IPS-15b (cell line): Measurements from ENCODE around the gene RCAN2.

Source experiments
- H3K27me3 ChIP-seq: one replicate; pipeline ENCODE4 v1.6.1; 2013; ENCODE audit warnings: low read length; ENCODE audit not compliant: control insufficient read depth, insufficient read depth
- H3K36me3 ChIP-seq: one replicate; pipeline ENCODE4 v1.6.1; 2013; ENCODE audit warnings: low read length; ENCODE audit not compliant: control insufficient read depth, insufficient read depth
- H3K4me1 ChIP-seq: one replicate; pipeline ENCODE4 v1.6.1; 2013; ENCODE audit warnings: mild to moderate bottlenecking, low read length; ENCODE audit not compliant: control insufficient read depth, insufficient read depth
- H3K4me3 ChIP-seq: one replicate; pipeline ENCODE4 v1.5.1; 2013; ENCODE audit warnings: low read depth, low read length
- H3K9ac ChIP-seq: one replicate; pipeline ENCODE4 v1.6.1; 2013; ENCODE audit warnings: low read depth, mild to moderate bottlenecking, low read length
- H3K9me3 ChIP-seq: one replicate; pipeline ENCODE4 v1.6.1; 2013; ENCODE audit warnings: mild to moderate bottlenecking, low read length; ENCODE audit not compliant: control insufficient read depth, insufficient read depth

The RCAN2 gene

GRCh38 chr6:46184114-46184513, 307.1 kb downstream of the RCAN2 start:
- no peaks in the 10 kb centered on the region for H3K27me3 ChIP-seq
- H3K4me3 ChIP-seq: no peak overlapping the region
- no peaks in the 10 kb centered on the region for H3K9me3 ChIP-seq
- H3K9ac ChIP-seq: no peak overlapping the region
- no peaks in the 10 kb centered on the region for H3K4me1 ChIP-seq
- H3K36me3 ChIP-seq: no peaks in the 10 kb centered on the region

DNA sequence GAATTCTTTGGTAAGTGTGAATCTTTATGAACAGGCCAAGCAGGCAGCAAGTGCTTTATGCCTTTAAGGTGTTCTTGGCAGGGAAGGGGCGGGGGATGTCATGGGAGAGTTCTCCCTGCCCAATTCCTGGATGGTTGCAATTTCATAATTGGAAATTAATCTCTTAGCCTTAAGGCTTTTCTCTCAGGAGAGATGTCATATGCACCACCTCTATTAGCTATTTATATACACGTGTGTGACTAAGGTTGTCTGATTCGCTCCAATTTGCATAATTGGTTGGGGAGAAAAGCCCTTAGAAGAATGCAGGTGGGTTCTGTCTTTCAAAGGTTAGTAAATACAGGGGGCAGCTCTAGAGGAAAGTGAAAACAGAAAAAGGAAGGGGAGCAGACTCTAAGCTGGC, 315.3 kb downstream of the RCAN2 start:
- Histone ChIP-seq H3K36me3 (no peaks in the 10 kb centered on the region), H3K9me3 (no peaks in the 10 kb centered on the region), H3K27me3 (no peaks in the 10 kb centered on the region), H3K4me3 (no peak overlapping the region), H3K4me1 (no peaks in the 10 kb centered on the region), H3K9ac (no peak overlapping the region)

DNA sequence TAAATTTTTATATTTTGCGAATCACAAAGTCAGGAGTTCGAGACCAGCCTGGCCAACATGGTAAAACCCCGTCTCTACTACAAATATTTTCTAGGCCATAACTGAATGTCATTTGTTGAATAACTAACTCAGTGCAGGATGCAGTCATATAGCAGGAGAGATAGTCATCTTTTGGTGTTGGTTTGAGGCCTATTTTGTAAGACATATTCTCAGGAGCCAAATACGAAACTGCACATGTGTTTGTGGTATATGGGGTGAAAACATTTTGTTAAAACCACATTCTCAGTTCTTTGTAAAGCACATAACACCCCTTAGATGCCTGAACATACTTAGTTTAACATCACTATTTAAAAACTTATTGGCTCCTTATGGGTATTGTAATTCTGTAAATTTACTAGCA, 315.8 kb downstream of the RCAN2 start:
- no peaks in the 10 kb centered on the region for H3K9me3 ChIP-seq
- H3K27me3 ChIP-seq: no peaks in the 10 kb centered on the region
- no peak overlapping the region for H3K4me3 ChIP-seq
- no peak overlapping the region for H3K9ac ChIP-seq
- no peaks in the 10 kb centered on the region for H3K4me1 ChIP-seq
- no peaks in the 10 kb centered on the region for H3K36me3 ChIP-seq

DNA sequence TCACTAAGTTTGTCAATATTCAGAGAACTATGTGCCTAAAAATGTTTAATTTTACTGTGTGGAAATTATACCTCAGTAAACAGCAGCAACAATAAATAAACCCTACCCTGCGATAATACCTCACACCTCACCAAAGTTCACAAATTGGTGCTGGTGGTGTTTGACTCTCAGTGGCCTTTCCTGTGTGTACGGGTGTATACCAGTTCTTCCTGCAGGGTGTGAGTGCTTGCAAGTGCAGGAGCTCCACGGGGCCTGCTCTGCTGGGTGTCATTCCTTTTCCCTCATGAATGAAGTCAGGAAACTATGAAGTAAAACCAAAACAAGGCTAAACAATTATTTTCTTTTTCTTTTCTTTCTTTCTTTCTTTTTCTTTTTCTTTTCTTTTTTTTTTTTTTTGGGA, 316.3 kb downstream of the RCAN2 start:
- Histone ChIP-seq H3K36me3 (no peaks in the 10 kb centered on the region), H3K4me1 (no peaks in the 10 kb centered on the region), H3K4me3 (no peak overlapping the region), H3K9ac (no peak overlapping the region), H3K27me3 (no peaks in the 10 kb centered on the region), H3K9me3 (no peaks in the 10 kb centered on the region)

- no peaks in the 10 kb centered on the region for H3K36me3 ChIP-seq
- H3K27me3 ChIP-seq: no peaks in the 10 kb centered on the region
- no peak overlapping the region for H3K4me3 ChIP-seq
- no peaks in the 10 kb centered on the region for H3K9me3 ChIP-seq
- H3K9ac ChIP-seq: no peak overlapping the region
- no peaks in the 10 kb centered on the region for H3K4me1 ChIP-seq
These were observed 319.1 kb downstream of the RCAN2 start for GRCh38 chr6:46172176-46172575.
